ENCODE results near the gene MIR17HG. TPM values are rescaled to one million over a fixed set of nuclear protein-coding genes. Genes with fewer than 3 reads are reported as not detected.

Gene MIR17HG
- total RNA-seq, 1 experiment from 2014 or later: 6.8 TPM

DNA sequence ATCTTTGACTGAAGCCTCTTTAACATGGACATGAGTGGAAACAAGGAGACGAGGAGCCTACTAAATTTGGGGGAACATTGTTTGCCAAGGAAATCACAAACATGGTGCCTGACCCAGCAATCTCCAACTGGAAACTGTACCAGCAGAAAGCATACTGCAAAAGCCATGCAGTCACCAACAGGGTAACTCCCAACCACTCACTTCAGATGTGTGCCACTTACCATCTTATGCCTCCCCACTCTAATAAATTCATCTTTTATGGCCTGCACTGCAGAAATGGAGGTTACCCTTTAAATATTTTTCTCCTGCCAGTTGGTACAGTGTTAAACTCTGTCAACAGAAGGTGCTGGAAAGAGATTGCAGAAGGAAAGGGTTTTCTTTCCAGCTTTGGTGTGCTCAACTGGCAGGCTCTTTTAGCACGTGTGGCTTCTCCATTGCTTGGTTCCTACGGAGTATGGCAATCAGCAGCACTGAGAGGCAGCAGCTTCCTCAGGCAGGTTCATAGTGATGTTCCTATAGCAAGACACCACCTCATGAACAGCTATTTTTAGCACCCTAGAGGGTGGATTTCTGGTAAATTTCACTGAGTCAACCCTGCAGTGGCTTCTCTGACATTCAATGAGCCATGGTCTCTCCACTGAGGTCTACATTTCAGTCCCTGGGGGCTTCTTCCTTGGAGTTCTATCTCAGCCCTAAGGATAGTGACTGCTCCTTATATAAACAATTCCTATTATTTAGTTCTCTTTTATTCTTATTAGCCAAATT is 21.4 kb downstream of the MIR17HG start:
- DNase-seq (ENCODE audit: low spot score): no peak

- no peak for DNase-seq (ENCODE audit: low spot score)
These were observed 21.9 kb downstream of the MIR17HG start for GRCh38 chr13:91369441-91369831.

GRCh38 chr13:91370501-91370900 is 23.0 kb downstream of the MIR17HG start:
- no peak for DNase-seq (ENCODE audit: low spot score)

GRCh38 chr13:91372911-91373310 is 25.4 kb downstream of the MIR17HG start:
- DNase-seq (ENCODE audit: low spot score): no peak

- DNase-seq (ENCODE audit: low spot score): peak; percentile 23
These were observed 27.7 kb downstream of the MIR17HG start for GRCh38 chr13:91375116-91375729.

GRCh38 chr13:91381371-91381770 is 33.9 kb downstream of the MIR17HG start:
- peak; percentile 41 for DNase-seq (ENCODE audit: low spot score)

- no peak for DNase-seq (ENCODE audit: low spot score)
These were observed 36.3 kb downstream of the MIR17HG start for GRCh38 chr13:91383836-91384235.

DNA sequence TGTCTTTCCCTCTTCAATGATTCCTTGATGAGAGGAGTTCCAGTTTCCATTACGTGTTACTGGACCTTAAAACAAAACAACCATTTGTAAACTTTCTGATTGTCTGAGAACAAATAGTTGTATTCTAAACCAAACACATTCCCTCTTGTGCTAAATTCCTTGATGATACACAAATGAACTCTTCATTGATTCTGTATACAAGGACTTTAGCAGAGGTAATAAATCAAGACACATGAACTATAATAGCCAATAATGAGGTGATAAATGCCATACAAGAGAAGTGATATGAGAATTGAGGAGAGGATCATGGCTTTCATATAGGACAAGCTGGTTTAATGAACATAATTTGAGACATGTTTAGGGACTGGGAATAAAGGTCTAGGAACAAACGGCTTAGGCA is 37.4 kb downstream of the MIR17HG start:
- no peak for DNase-seq (ENCODE audit: low spot score)

DNA sequence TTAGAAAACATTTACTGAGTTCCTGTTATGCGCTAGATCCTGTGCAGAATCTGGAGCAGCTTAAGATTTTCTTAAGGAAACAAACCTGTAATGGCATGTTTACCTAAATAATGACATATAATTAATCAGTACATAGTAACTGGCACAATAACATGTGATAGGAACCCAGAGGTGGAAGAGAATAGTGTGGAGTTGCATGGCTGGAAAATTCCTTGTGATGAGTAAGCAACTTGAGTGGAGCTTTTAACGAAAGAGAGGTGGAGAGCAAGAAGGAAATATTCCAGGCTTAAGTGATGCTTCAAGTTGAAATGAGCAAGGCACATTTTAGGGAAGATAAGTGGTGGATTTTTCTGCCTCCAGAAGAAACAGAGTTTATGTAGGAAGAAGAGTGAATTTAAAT is 41.7 kb downstream of the MIR17HG start:
- no peak for DNase-seq (ENCODE audit: low spot score)

- DNase-seq (ENCODE audit: low spot score): no peak
These were observed 50.1 kb downstream of the MIR17HG start for GRCh38 chr13:91397595-91397994.

- peak; percentile 55 for DNase-seq (ENCODE audit: low spot score)
These were observed 51.1 kb downstream of the MIR17HG start, which contains the start of gene GPC5 for GRCh38 chr13:91398413-91399188. Gene GPC5, plus strand, starts transcription at chr13:91398621.

- DNase-seq (ENCODE audit: low spot score): no peak
These were observed 51.9 kb downstream of the MIR17HG start for GRCh38 chr13:91399189-91400062.

- DNase-seq (ENCODE audit: low spot score): no peak
These were observed 52.5 kb downstream of the MIR17HG start for GRCh38 chr13:91400063-91400399.

DNA sequence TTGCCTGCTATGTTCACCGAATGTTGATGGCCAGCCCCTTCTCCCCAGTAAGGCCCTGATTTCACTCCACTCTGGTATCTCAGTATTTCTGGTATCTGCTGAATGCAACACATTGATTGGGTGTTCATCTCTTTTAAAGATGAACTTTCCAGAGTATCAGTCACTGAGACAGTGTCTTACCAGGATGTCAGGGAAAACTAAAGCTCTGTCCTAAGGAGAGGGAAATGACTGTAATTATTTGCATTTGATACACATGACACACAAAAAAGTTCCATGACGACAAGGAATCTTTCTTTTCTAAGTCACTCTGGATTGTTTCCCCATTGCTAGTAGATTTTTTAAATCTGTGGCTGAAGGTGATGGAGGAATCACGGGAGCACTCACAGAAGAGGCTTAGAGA is 53.2 kb downstream of the MIR17HG start:
- DNase-seq (ENCODE audit: low spot score): no peak

DNA sequence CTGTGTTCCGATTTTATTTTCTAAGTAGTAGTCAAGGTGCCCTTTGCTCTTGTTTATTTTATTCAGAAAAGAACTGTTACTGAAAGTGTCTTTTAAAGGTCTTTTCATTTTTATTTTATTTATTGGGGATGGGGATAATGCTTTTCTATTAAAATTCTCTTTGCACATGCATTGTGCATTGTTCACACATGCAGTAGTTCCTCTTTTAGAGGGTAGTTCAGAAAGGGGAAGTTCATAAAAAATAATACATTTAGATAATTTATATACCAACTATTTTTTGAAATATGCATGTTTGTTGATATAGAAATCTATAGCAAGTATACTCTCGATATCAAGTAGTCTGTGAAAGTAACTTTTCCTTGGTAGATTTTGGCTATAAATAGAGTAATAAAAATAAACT is 54.4 kb downstream of the MIR17HG start:
- no peak for DNase-seq (ENCODE audit: low spot score)

Other genes with a start within 250 kb of the MIR17HG start
- gene GPC5, start 50.9 kb downstream of the MIR17HG start, total RNA-seq (2014; rRNA removed; shearing (Covaris generic)): not detected in 2 replicates

Data from HT-29 (cell line).